Activated T-helper 2 cell treated with anti-CD3 and anti-CD28 coated beads, Interferon-gamma antibody, Interleukin-2, Interleukin-4, amounts not matched to agents 10 μg/mL and 5 μg/mL and 100 μg/mL, durations not matched to agents 14 hours and 24 hours and 36 hours (primary cell): ENCODE data around the gene STAM2. TPM values are rescaled to one million over a fixed set of nuclear protein-coding genes. Genes with fewer than 3 reads are reported as not detected.
A peak's percentile ranks its signal among the peaks of the same experiment; 100 is the strongest.
"Not testable (repeated sequence)": the region's sequence is repeated elsewhere in the genome, so short reads cannot be mapped to it uniquely, and the experiment has no call there.

ENCODE experiments used
- DNase-seq: peaks from one replicate; pipeline ENCODE4 v3.0.0; 2021; ENCODE audit warnings: low spot score
- H3K27ac Mint-ChIP-seq: one replicate; pipeline ENCODE4 v1.8.0; 2021; ENCODE audit warnings: mixed read lengths
- H3K27me3 Mint-ChIP-seq: one replicate; pipeline ENCODE4 v1.8.0; 2021; ENCODE audit warnings: low read depth, mixed read lengths
- H3K36me3 Mint-ChIP-seq: one replicate; pipeline ENCODE4 v1.8.0; 2021; ENCODE audit warnings: low read depth, mixed read lengths
- H3K4me1 Mint-ChIP-seq: one replicate; pipeline ENCODE4 v1.8.0; 2021; ENCODE audit warnings: low read depth, mixed read lengths
- H3K4me3 Mint-ChIP-seq: one replicate; pipeline ENCODE4 v1.8.0; 2021; ENCODE audit warnings: low read depth, mild to moderate bottlenecking, moderate library complexity, mixed read lengths
- H3K9me3 Mint-ChIP-seq: one replicate; pipeline ENCODE4 v1.8.0; 2021; ENCODE audit warnings: mixed read lengths
- intact Hi-C: fragments of 100-400 bp; cut with micrococcal nuclease; formaldehyde crosslinking; loops from one replicate; pipeline ENCODE4 v1.15.1; 2023
- total RNA-seq: library from RNA; stranded (reverse); gene quantifications from 2 replicates; pipeline ENCODE4 v1.2.3, GENCODE V29; 2022

Gene STAM2
- total RNA-seq, 1 donor from 2014 or later, result 15.9 TPM

DNA sequence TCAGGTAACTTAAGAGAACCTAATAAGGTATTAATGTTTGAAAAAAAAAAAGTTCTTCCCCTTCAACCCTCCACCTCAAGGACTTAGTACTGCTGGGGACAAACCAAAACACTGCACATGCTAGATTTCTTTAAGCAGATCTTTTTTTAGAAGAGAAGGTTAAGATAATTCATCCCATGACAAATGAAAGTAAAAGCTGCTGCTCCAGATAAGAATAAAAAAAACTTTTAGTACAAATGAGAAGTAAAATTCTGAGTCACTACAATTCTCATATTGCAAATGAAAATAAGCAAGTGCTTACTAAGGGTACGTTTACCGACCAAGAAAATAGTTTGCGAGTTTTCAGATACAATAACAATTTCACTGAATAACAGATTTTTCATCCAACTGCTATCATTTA is 8.9 kb downstream of the STAM2 start:
- Mint-ChIP-seq H3K36me3 (peaks cover 4% of the 10 kb centered on the region), H3K27me3 (no peaks in the 10 kb centered on the region), H3K9me3 (peaks cover 3% of the 10 kb centered on the region), H3K27ac (no peak overlapping the region), H3K4me1 (peaks cover 24% of the 10 kb centered on the region), H3K4me3 (no peak overlapping the region)
- intact Hi-C loops, result no loop called here
- no peak for DNase-seq

- no peak overlapping the region for H3K27ac Mint-ChIP-seq
- intact Hi-C loops, result no loop called here
- peaks cover 21% of the 10 kb centered on the region for H3K4me1 Mint-ChIP-seq
- peaks cover 8% of the 10 kb centered on the region for H3K36me3 Mint-ChIP-seq
- H3K27me3 Mint-ChIP-seq, result no peaks in the 10 kb centered on the region
- no peak for DNase-seq
- H3K4me3 Mint-ChIP-seq, result no peak overlapping the region
- H3K9me3 Mint-ChIP-seq, result peaks cover 5% of the 10 kb centered on the region
These were observed 9.8 kb downstream of the STAM2 start for GRCh38 chr2:152165780-152166179.

DNA sequence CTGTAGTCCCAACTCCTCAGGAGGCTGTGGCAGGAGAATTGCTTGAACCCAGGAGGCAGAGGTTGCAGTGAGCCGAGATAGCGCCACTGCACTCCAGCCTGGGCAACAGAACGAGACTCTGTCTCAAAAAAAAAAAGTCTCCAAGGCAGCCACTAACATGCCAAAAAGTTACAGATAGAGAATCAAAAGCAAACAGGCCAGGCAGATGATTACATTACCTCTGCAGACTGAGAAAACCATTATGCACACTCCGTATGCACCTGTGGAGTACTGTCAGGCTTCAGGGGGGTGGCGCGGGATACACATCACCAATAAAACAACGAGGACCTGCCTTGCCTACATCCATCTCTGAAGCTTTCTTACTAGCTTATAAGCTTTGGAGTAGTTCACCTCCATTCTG is 10.3 kb downstream of the STAM2 start:
- Mint-ChIP-seq H3K27ac (no peak overlapping the region), H3K4me1 (peaks cover 21% of the 10 kb centered on the region), H3K9me3 (peaks cover 5% of the 10 kb centered on the region), H3K36me3 (peaks cover 8% of the 10 kb centered on the region), H3K27me3 (no peaks in the 10 kb centered on the region), H3K4me3 (no peak overlapping the region)
- intact Hi-C loops, result no loop called here
- no peak for DNase-seq

GRCh38 chr2:152163669-152164068 is 11.9 kb downstream of the STAM2 start:
- H3K4me1 Mint-ChIP-seq, result peaks cover 15% of the 10 kb centered on the region
- H3K36me3 Mint-ChIP-seq, H3K4me3 Mint-ChIP-seq, H3K9me3 Mint-ChIP-seq, DNase-seq, H3K27ac Mint-ChIP-seq, intact Hi-C loops, H3K27me3 Mint-ChIP-seq: not testable (repeated sequence)

GRCh38 chr2:152162141-152162540 is 13.4 kb downstream of the STAM2 start:
- intact Hi-C loops, result no loop called here
- DNase-seq, result no peak
- H3K9me3 Mint-ChIP-seq, result peaks cover 9% of the 10 kb centered on the region
- H3K27ac Mint-ChIP-seq, result no peak overlapping the region
- no peak overlapping the region for H3K4me3 Mint-ChIP-seq
- H3K36me3 Mint-ChIP-seq, result peaks cover 9% of the 10 kb centered on the region
- H3K4me1 Mint-ChIP-seq, result peaks cover 11% of the 10 kb centered on the region
- H3K27me3 Mint-ChIP-seq, result no peaks in the 10 kb centered on the region

DNA sequence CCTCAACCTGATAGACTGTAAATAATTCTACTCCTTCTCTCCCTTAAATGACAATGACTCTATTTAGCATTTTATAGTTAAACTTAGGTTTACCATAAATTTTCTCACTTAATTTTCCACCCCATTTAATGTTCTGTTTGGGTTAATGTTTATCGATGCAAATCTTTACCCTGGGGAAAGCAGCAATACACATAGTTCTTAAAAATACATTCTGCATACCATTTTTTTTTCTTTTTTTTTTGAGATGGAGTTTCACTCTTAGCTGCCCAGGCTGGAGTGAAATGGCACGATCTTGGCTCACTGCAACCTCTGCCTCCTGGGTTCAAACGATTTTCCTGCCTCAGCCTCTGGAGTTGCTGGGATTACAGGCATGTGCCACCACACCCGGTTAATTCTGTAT is 14.0 kb downstream of the STAM2 start:
- no peaks in the 10 kb centered on the region for H3K27me3 Mint-ChIP-seq
- H3K36me3 Mint-ChIP-seq, result peaks cover 9% of the 10 kb centered on the region
- H3K4me3 Mint-ChIP-seq, result no peak overlapping the region
- H3K9me3 Mint-ChIP-seq, result peaks cover 9% of the 10 kb centered on the region
- intact Hi-C loops, result no loop called here
- no peak for DNase-seq
- peaks cover 5% of the 10 kb centered on the region for H3K4me1 Mint-ChIP-seq
- no peak overlapping the region for H3K27ac Mint-ChIP-seq

DNA sequence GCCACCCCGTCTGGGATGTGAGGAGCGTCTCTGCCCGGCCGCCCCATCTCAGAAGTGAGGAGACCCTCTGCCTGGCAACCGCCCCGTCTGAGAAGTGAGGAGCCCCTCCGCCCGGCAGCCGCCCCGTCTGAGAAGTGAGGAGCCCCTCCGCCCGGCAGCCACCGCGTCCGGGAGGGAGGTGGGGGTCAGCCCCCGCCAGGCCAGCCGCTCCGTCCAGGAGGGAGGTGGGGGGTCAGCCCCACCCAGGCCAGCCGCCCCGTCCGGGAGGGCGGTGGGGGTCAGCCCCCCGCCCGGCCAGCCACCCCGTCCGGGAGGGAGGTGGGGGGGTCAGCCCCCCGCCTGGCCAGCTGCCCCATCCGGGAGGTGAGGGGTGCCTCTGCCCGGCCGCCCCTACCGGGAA is 15.2 kb downstream of the STAM2 start:
- intact Hi-C loops, H3K36me3 Mint-ChIP-seq, H3K4me1 Mint-ChIP-seq, DNase-seq, H3K27ac Mint-ChIP-seq, H3K9me3 Mint-ChIP-seq, H3K27me3 Mint-ChIP-seq, H3K4me3 Mint-ChIP-seq: not testable (repeated sequence)

DNA sequence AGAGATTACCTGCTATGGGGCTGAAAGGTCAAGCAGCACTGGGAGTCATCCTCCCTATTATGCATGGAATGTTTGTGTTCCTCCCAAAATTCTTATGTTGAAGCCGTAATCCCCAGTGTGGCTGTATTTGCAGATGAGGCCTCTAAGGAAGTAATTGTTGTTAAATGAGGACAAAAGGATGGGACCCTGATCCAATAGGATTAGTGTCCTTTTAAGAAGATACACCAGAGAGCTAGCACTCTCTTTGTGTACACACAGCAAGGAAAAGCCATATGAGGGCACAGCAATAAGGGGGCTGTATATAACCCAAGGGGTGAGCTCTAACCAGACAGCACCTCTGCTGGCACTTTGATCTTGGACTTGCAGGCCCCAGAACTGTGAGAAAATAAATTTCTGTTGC is 18.3 kb downstream of the STAM2 start:
- DNase-seq, result no peak
- H3K27me3 Mint-ChIP-seq, result no peaks in the 10 kb centered on the region
- intact Hi-C loops, result no loop called here
- H3K4me3 Mint-ChIP-seq, result no peak overlapping the region
- H3K27ac Mint-ChIP-seq, result no peak overlapping the region
- peaks cover 12% of the 10 kb centered on the region for H3K4me1 Mint-ChIP-seq
- H3K36me3 Mint-ChIP-seq, result peaks cover 9% of the 10 kb centered on the region
- peaks cover 9% of the 10 kb centered on the region for H3K9me3 Mint-ChIP-seq

GRCh38 chr2:152155209-152155608 is 20.4 kb downstream of the STAM2 start:
- H3K27me3 Mint-ChIP-seq, result no peaks in the 10 kb centered on the region
- H3K36me3 Mint-ChIP-seq, result peaks cover 6% of the 10 kb centered on the region
- H3K27ac Mint-ChIP-seq, result no peak overlapping the region
- H3K4me1 Mint-ChIP-seq, result peaks cover 12% of the 10 kb centered on the region
- no peak for DNase-seq
- peaks cover 4% of the 10 kb centered on the region for H3K9me3 Mint-ChIP-seq
- no peak overlapping the region for H3K4me3 Mint-ChIP-seq
- intact Hi-C loops, result no loop called here

- Mint-ChIP-seq H3K9me3 (peaks cover 4% of the 10 kb centered on the region), H3K4me1 (peaks cover 12% of the 10 kb centered on the region), H3K4me3 (no peak overlapping the region), H3K27me3 (no peaks in the 10 kb centered on the region), H3K27ac (no peak overlapping the region), H3K36me3 (peaks cover 6% of the 10 kb centered on the region)
- no peak for DNase-seq
- intact Hi-C loops, result no loop called here
These were observed 21.1 kb downstream of the STAM2 start for GRCh38 chr2:152154462-152154861.

DNA sequence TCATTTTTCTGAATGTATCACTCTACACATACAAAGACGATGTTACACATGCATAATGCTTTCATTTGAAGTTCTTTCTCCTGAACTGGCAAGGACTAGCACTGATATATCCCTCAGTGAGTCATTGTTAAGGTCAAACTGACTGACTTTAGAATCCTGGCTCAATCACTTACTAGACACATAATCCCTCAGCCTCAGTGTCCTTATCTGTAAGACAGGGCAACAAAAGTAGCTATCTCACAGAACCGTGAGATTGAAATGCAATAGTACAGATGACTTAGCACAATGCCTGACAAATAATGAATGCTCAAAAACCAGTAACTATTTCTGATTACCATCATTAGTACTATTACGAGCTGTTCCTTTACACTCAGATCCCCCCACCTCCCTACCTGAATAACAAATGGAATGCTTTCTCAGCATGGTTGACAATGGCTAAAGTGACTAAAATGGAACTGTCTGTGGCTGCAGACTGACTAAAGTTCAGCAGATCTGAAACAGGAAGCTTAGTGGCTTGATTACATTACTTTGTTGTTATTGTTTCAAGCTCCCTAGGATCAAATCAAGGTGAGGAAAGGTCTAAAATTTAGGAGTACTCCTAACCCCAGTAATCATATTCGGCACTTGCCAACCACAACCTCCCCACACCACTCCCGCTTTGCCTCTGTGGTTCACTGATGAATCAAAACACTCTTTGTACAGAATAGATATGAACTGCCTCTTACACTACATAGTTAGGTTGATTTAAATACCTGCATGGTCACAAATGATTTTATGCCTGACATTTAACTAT is 40.9 kb downstream of the STAM2 start:
- Mint-ChIP-seq H3K27me3 (no peaks in the 10 kb centered on the region), H3K36me3 (peaks cover 20% of the 10 kb centered on the region), H3K27ac (peak overlapping the region; percentile 28), H3K4me3 (no peak overlapping the region), H3K4me1 (peaks cover 11% of the 10 kb centered on the region), H3K9me3 (no peaks in the 10 kb centered on the region)
- peak; percentile 16 for DNase-seq
- intact Hi-C loops, result no loop called here

DNA sequence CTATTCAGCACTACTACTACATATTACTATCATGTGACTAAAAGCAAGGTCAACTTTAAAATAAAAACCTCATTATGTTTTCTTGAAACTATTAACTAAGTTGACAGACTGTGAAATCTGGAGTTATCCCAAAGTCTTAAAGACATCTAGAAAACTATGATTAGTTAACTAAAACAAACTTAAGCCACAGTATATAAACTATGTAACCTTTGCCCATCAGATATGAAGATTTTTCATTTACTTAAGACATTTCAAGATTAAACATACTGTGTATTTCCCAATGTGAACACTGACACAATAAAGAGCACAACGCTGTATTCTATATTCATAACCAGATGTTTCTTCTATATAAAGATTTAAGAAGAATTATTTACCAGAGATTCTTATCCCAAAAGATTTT is 43.3 kb downstream of the STAM2 start:
- no peak overlapping the region for H3K4me3 Mint-ChIP-seq
- H3K27me3 Mint-ChIP-seq, result no peaks in the 10 kb centered on the region
- no peaks in the 10 kb centered on the region for H3K9me3 Mint-ChIP-seq
- peaks cover 15% of the 10 kb centered on the region for H3K36me3 Mint-ChIP-seq
- intact Hi-C loops, result no loop called here
- DNase-seq, result no peak
- H3K4me1 Mint-ChIP-seq, result peaks cover 11% of the 10 kb centered on the region
- H3K27ac Mint-ChIP-seq, result no peak overlapping the region

- Mint-ChIP-seq H3K4me1 (no peaks in the 10 kb centered on the region), H3K27ac (no peak overlapping the region), H3K4me3 (no peak overlapping the region), H3K27me3 (no peaks in the 10 kb centered on the region), H3K9me3 (no peaks in the 10 kb centered on the region), H3K36me3 (peaks cover 15% of the 10 kb centered on the region)
- intact Hi-C loops, result no loop called here
- DNase-seq, result no peak
These were observed 47.9 kb downstream of the STAM2 start for GRCh38 chr2:152127628-152128027.

GRCh38 chr2:152126664-152127063 is 48.9 kb downstream of the STAM2 start:
- intact Hi-C loops, result no loop called here
- DNase-seq, result no peak
- Mint-ChIP-seq H3K27ac (no peak overlapping the region), H3K36me3 (peaks cover 11% of the 10 kb centered on the region), H3K4me1 (no peaks in the 10 kb centered on the region), H3K9me3 (no peaks in the 10 kb centered on the region), H3K27me3 (no peaks in the 10 kb centered on the region), H3K4me3 (no peak overlapping the region)
